Esophagus (tissue), 2 donors: ENCODE measurements around the gene ANTXRL. TPM values are rescaled to one million over a fixed set of nuclear protein-coding genes. Genes with fewer than 3 reads are reported as not detected.
"Not testable (repeated sequence)": the region's sequence is repeated elsewhere in the genome, so short reads cannot be mapped to it uniquely, and the experiment has no call there.

ENCODE experiments used
- H3K27ac ChIP-seq, 2 donors: one replicate each; pipeline ENCODE4 v1.5.1; 2013; ENCODE audit warnings: low read depth in 2 of 2, mild to moderate bottlenecking in 2 of 2, inconsistent platforms in 1 of 2, low read length in 1 of 2, moderate library complexity in 1 of 2
- H3K27me3 ChIP-seq, 2 donors: one replicate each; pipeline ENCODE4 v1.6.1; 2013; ENCODE audit warnings: low read length in 2 of 2, control low read depth in 1 of 2, mild to moderate bottlenecking in 1 of 2; ENCODE audit not compliant: insufficient read depth in 2 of 2, control insufficient read depth in 1 of 2
- H3K36me3 ChIP-seq, 2 donors: one replicate each; pipeline ENCODE4 v1.6.1; 2013; ENCODE audit warnings: low read length in 1 of 2; ENCODE audit not compliant: control insufficient read depth in 2 of 2, insufficient read depth in 2 of 2
- H3K4me1 ChIP-seq, 2 donors: one replicate each; pipeline ENCODE4 v1.6.1; 2013; ENCODE audit warnings: low read length in 1 of 2; ENCODE audit not compliant: control insufficient read depth in 2 of 2, insufficient read depth in 2 of 2
- H3K4me3 ChIP-seq, 2 donors: one replicate each; pipeline ENCODE4 v1.5.1; 2013; ENCODE audit warnings: low read length in 2 of 2, mild to moderate bottlenecking in 2 of 2, low read depth in 1 of 2, moderate library complexity in 1 of 2
- H3K9me3 ChIP-seq, 2 donors: one replicate each; pipeline ENCODE4 v1.6.1; 2013; ENCODE audit warnings: mild to moderate bottlenecking in 2 of 2, low read depth in 1 of 2, low read length in 1 of 2, moderate library complexity in 1 of 2; ENCODE audit not compliant: control insufficient read depth in 2 of 2, insufficient read depth in 1 of 2
- WGBS, 2 donors: extraction: QIAGEN DNeasy Blood & Tissue Kit; methylation state at CpG; one replicate each; pipeline ENCODE4 v1.1.7; 2013; 5-methylcytosine and 5-hydroxymethylcytosine counted together
- polyA plus RNA-seq, 2 donors: library from polyadenylated mRNA; stranded (reverse); fragments of 200-250 nt; gene quantifications; one replicate each; pipeline ENCODE4 v1.2.3, GENCODE V29; 2013
- donor health status: healthy with polysubstance abuse.
- donor health status: Bipolar disorder and iron deficiency.

The ANTXRL gene
- polyA plus RNA-seq, 2 donors = 0.12 TPM; not detected in 1

GRCh38 chr10:46307281-46308112 lies 20.7 kb downstream of the ANTXRL start:
- Histone ChIP-seq H3K27ac (no peak overlapping the region), H3K27me3 (no peaks in the 10 kb centered on the region), H3K36me3 (no peaks in the 10 kb centered on the region), H3K9me3 (no peaks in the 10 kb centered on the region), H3K4me1 (peaks cover 7 to 11% of the 10 kb centered on the region in 2 donors), H3K4me3 (no peak overlapping the region)
- 89 to 90% methylated on average over 10 of the region's 10 CpGs for WGBS, 2 donors

GRCh38 chr10:46308113-46308415 lies 21.3 kb downstream of the ANTXRL start:
- Histone ChIP-seq H3K4me1 (peaks cover 7 to 11% of the 10 kb centered on the region in 2 donors), H3K4me3 (no peak overlapping the region), H3K36me3 (no peaks in the 10 kb centered on the region), H3K27me3 (no peaks in the 10 kb centered on the region), H3K27ac (no peak overlapping the region), H3K9me3 (no peaks in the 10 kb centered on the region)
- 89 to 97% methylated on average over 4 of the region's 4 CpGs for WGBS, 2 donors

- H3K27me3 ChIP-seq = no peaks in the 10 kb centered on the region
- no peak overlapping the region for H3K27ac ChIP-seq
- H3K36me3 ChIP-seq = no peaks in the 10 kb centered on the region
- no peaks in the 10 kb centered on the region for H3K9me3 ChIP-seq
- H3K4me3 ChIP-seq = no peak overlapping the region
- 84 to 85% methylated on average over 18 to 21 of the region's 21 CpGs for WGBS, 2 donors
- peaks cover 7 to 11% of the 10 kb centered on the region in 2 donors for H3K4me1 ChIP-seq
These were observed 22.1 kb downstream of the ANTXRL start for GRCh38 chr10:46308666-46309450.

GRCh38 chr10:46309511-46310142 lies 22.8 kb downstream of the ANTXRL start:
- H3K36me3 ChIP-seq = no peaks in the 10 kb centered on the region
- H3K27ac ChIP-seq = no peak overlapping the region
- H3K27me3 ChIP-seq = no peaks in the 10 kb centered on the region
- peaks cover 7 to 10% of the 10 kb centered on the region in 2 donors for H3K4me1 ChIP-seq
- no peak overlapping the region for H3K4me3 ChIP-seq
- no peaks in the 10 kb centered on the region for H3K9me3 ChIP-seq
- 82 to 91% methylated on average over 8 to 9 of the region's 9 CpGs for WGBS, 2 donors

- Histone ChIP-seq H3K27ac (no peak overlapping the region), H3K27me3 (no peaks in the 10 kb centered on the region), H3K36me3 (no peaks in the 10 kb centered on the region), H3K4me3 (no peak overlapping the region), H3K4me1 (peaks cover 7 to 13% of the 10 kb centered on the region in 2 donors), H3K9me3 (no peaks in the 10 kb centered on the region)
- 90 to 91% methylated on average over 4 of the region's 4 CpGs for WGBS, 2 donors
These were observed 23.3 kb downstream of the ANTXRL start for GRCh38 chr10:46310143-46310514.

GRCh38 chr10:46310851-46311250 lies 24.1 kb downstream of the ANTXRL start:
- H3K27ac ChIP-seq = no peak overlapping the region
- H3K27me3 ChIP-seq = no peaks in the 10 kb centered on the region
- WGBS, 2 donors = 82 to 92% methylated on average over 6 of the region's 6 CpGs
- no peaks in the 10 kb centered on the region for H3K36me3 ChIP-seq
- H3K4me3 ChIP-seq = no peak overlapping the region
- no peaks in the 10 kb centered on the region for H3K9me3 ChIP-seq
- H3K4me1 ChIP-seq = peaks cover 7 to 14% of the 10 kb centered on the region in 2 donors

- H3K36me3 ChIP-seq = no peaks in the 10 kb centered on the region
- WGBS, 2 donors = 72 to 79% methylated on average over 7 of the region's 7 CpGs
- no peaks in the 10 kb centered on the region for H3K27me3 ChIP-seq
- no peak overlapping the region for H3K4me3 ChIP-seq
- H3K9me3 ChIP-seq = no peaks in the 10 kb centered on the region
- H3K27ac ChIP-seq = no peak overlapping the region
- H3K4me1 ChIP-seq = peaks cover 6 to 18% of the 10 kb centered on the region in 2 donors
These were observed 24.7 kb downstream of the ANTXRL start for GRCh38 chr10:46311501-46311951.

GRCh38 chr10:46311961-46312431 lies 25.2 kb downstream of the ANTXRL start:
- H3K36me3 ChIP-seq, H3K27me3 ChIP-seq, H3K27ac ChIP-seq, H3K4me3 ChIP-seq, H3K9me3 ChIP-seq: not testable (repeated sequence)
- WGBS, 2 donors = 76 to 81% methylated on average over 9 of the region's 9 CpGs
- peaks cover 5 to 18% of the 10 kb centered on the region in 2 donors for H3K4me1 ChIP-seq

GRCh38 chr10:46312953-46313352 lies 26.2 kb downstream of the ANTXRL start:
- Histone ChIP-seq H3K27me3 (no peaks in the 10 kb centered on the region), H3K36me3 (no peaks in the 10 kb centered on the region), H3K9me3 (no peaks in the 10 kb centered on the region), H3K4me3 (no peak overlapping the region), H3K27ac (no peak overlapping the region), H3K4me1 (peaks cover 5 to 18% of the 10 kb centered on the region in 2 donors)
- 86 to 87% methylated on average over 3 of the region's 3 CpGs for WGBS, 2 donors
